HEK293 (cell line): ENCODE results near the gene AGAP1.

Experiments used
- CTCF ChIA-PET: fragments of 350-600 bp; formaldehyde crosslinking; extraction: SDS; loops from one replicate; lab custom pipeline; 2021; ENCODE audit warnings: antibody characterized with exemption; lab: Yijun Ruan, JAX
- POLR2A ChIA-PET: fragments of 300-600 bp; formaldehyde crosslinking; extraction: SDS; loops from one replicate; lab custom pipeline; 2020; ENCODE audit warnings: antibody characterized with exemption, inconsistent platforms; lab: Yijun Ruan, JAX
- H3K27ac ChIP-seq: fragments of 200-500 bp; sonication (Bioruptor generic); 2 replicates; pipeline ENCODE4 v1.5.1; 2014; ENCODE audit warnings: low read depth, low read length, control low read depth, inconsistent platforms; ENCODE audit errors: extremely low read depth
- H3K36me3 ChIP-seq, 2 experiments: fragments of 200-500 bp in 1 of 2; sonication (Bioruptor generic) in 1 of 2; 1 replicate in 1 of 2; 2 replicates in 1 of 2; pipeline ENCODE4 v1.5.1; 2014 to 2017; ENCODE audit warnings: inconsistent platforms in 2 of 2, low read length in 2 of 2; ENCODE audit not compliant: control insufficient read depth in 2 of 2, insufficient read depth in 1 of 2
- H3K4me1 ChIP-seq: fragments of 200-500 bp; sonication (Bioruptor generic); 2 replicates; pipeline ENCODE4 v1.5.1; 2014; ENCODE audit warnings: mild to moderate bottlenecking, low read length, inconsistent platforms; ENCODE audit not compliant: control insufficient read depth, insufficient read depth
- H3K4me3 ChIP-seq: 2 replicates; pipeline ENCODE4 v1.5.1; 2011; ENCODE audit warnings: low read depth, mild to moderate bottlenecking, control low read depth, low read length, moderate library complexity
- H3K9me3 ChIP-seq: fragments of 200-500 bp; sonication (Bioruptor generic); 2 replicates; pipeline ENCODE4 v1.5.1; 2014; ENCODE audit warnings: low read depth, low read length, inconsistent platforms; ENCODE audit not compliant: control insufficient read depth, insufficient read depth
- MZF1 ChIP-seq: fragments of 450-650 bp; formaldehyde crosslinking; IDR thresholded peaks from 2 replicates; pipeline ENCODE4 v1.5.1; 2017; ENCODE audit warnings: missing biosample characterization, missing genetic modification characterization, borderline replicate concordance
- SALL2 ChIP-seq: fragments of 450-650 bp; formaldehyde crosslinking; IDR thresholded peaks from 2 replicates; pipeline ENCODE4 v1.5.0; 2017; ENCODE audit warnings: missing biosample characterization, mild to moderate bottlenecking, missing genetic modification characterization, borderline replicate concordance
- SCRT2 ChIP-seq: fragments of 450-650 bp; formaldehyde crosslinking; IDR thresholded peaks from 2 replicates; pipeline ENCODE4 v1.5.1; 2016; ENCODE audit warnings: missing biosample characterization, missing genetic modification characterization
- ZBTB11 ChIP-seq: fragments of 450-650 bp; formaldehyde crosslinking; conservative IDR thresholded peaks from 2 replicates; pipeline ENCODE4 v1.5.1; 2016; ENCODE audit warnings: low read depth, missing biosample characterization, missing genetic modification characterization
- ZBTB21 ChIP-seq: fragments of 450-650 bp; formaldehyde crosslinking; IDR thresholded peaks from 2 replicates; pipeline ENCODE4 v1.5.1; 2017; ENCODE audit warnings: missing biosample characterization, missing genetic modification characterization
- ZNF138 ChIP-seq: fragments of 450-650 bp; formaldehyde crosslinking; IDR thresholded peaks from 2 replicates; pipeline ENCODE4 v1.5.1; 2016; ENCODE audit warnings: missing biosample characterization, missing genetic modification characterization, borderline replicate concordance
- ZNF140 ChIP-seq: fragments of 450-650 bp; formaldehyde crosslinking; IDR thresholded peaks from 2 replicates; pipeline ENCODE4 v1.5.1; 2016; ENCODE audit warnings: missing biosample characterization, missing genetic modification characterization
- ZNF146 ChIP-seq: fragments of 450-650 bp; formaldehyde crosslinking; IDR thresholded peaks from 2 replicates; pipeline ENCODE4 v1.5.1; 2016; ENCODE audit warnings: missing biosample characterization, missing genetic modification characterization
- ZNF157 ChIP-seq: fragments of 450-650 bp; formaldehyde crosslinking; IDR thresholded peaks from 2 replicates; pipeline ENCODE4 v1.5.1; 2016; ENCODE audit warnings: missing biosample characterization, missing genetic modification characterization
- ZNF19 ChIP-seq: fragments of 450-650 bp; formaldehyde crosslinking; IDR thresholded peaks from 2 replicates; pipeline ENCODE4; 2016; ENCODE audit warnings: missing biosample characterization, missing genetic modification characterization, low read depth
- ZNF2 ChIP-seq: fragments of 450-650 bp; formaldehyde crosslinking; IDR thresholded peaks from 2 replicates; pipeline ENCODE4 v1.5.1; 2016; ENCODE audit warnings: missing biosample characterization, missing genetic modification characterization
- ZNF48 ChIP-seq: fragments of 450-650 bp; formaldehyde crosslinking; IDR thresholded peaks from 2 replicates; pipeline ENCODE4 v1.5.1; 2016; ENCODE audit warnings: missing biosample characterization, missing genetic modification characterization
- ZNF521 ChIP-seq: fragments of 450-650 bp; formaldehyde crosslinking; IDR thresholded peaks from 2 replicates; pipeline ENCODE4 v1.5.1; 2017; ENCODE audit warnings: missing biosample characterization, mild to moderate bottlenecking, missing genetic modification characterization
- ZNF530 ChIP-seq: fragments of 450-650 bp; formaldehyde crosslinking; IDR thresholded peaks from 2 replicates; pipeline ENCODE4 v1.5.1; 2016; ENCODE audit warnings: low read depth, missing biosample characterization, missing genetic modification characterization
- ZNF843 ChIP-seq: fragments of 450-650 bp; formaldehyde crosslinking; IDR thresholded peaks from 2 replicates; pipeline ENCODE4 v1.5.1; 2016; ENCODE audit warnings: missing biosample characterization, missing genetic modification characterization
- ZSCAN23 ChIP-seq: fragments of 450-650 bp; formaldehyde crosslinking; IDR thresholded peaks from 2 replicates; pipeline ENCODE4 v1.5.1; 2016; ENCODE audit warnings: missing biosample characterization, missing genetic modification characterization
- TF ChIP-seq, protein P1 (sequence below): fragments of 450-650 bp; formaldehyde crosslinking; IDR thresholded peaks from 2 replicates; pipeline ENCODE4 v1.5.1; 2016; ENCODE audit warnings: missing biosample characterization, missing genetic modification characterization, low read depth

Gene AGAP1

DNA sequence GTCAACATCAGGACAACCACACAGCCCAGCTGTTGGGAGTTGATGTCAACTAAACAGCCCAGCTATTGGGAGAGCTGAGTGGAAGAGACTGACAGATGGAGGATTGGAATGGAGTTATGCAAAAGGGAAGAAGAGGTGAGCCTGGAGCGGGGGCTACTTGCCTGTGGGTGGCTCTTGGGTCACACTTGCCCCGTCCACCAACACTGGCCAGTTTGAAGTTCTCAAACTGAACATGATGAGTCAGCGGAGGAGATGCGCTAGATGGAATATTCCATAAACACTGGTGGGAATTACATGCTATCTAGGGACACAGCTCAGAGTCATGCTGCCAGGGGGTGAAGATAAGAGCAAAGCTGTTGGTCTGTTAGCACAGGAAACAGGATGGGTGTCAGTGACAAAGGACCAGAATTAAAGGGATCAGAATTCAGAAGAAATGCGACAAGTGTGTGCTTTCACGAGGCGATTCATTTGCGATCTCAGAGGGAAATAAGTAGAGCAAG is 33.2 kb upstream of the AGAP1 start:
- Histone ChIP-seq H3K4me1 (no peaks in the 10 kb centered on the region), H3K36me3 (no peaks in the 10 kb centered on the region)
- TF ChIP-seq SCRT2 (tag by site-specific recombination) (peak; percentile 22; the same call in 1 of the 2 replicates), ZBTB21 (no peak)
- TF ChIP-seq, all 188 proteins: peak for 1
- POLR2A ChIA-PET: no interaction called here
- no peak overlapping the region for H3K27ac ChIP-seq
- CTCF ChIA-PET: interaction anchor here (0.6 to 0.7 kb wide), 2 partner anchors 325 to 720 kb away, joined by 3 read pairs; no protein-coding TSS in a partner anchor
- no peak overlapping the region for H3K4me3 ChIP-seq
- H3K9me3 ChIP-seq: no peaks in the 10 kb centered on the region

- no peak for TF ChIP-seq ZNF843
- TF ChIP-seq, protein P1, sequence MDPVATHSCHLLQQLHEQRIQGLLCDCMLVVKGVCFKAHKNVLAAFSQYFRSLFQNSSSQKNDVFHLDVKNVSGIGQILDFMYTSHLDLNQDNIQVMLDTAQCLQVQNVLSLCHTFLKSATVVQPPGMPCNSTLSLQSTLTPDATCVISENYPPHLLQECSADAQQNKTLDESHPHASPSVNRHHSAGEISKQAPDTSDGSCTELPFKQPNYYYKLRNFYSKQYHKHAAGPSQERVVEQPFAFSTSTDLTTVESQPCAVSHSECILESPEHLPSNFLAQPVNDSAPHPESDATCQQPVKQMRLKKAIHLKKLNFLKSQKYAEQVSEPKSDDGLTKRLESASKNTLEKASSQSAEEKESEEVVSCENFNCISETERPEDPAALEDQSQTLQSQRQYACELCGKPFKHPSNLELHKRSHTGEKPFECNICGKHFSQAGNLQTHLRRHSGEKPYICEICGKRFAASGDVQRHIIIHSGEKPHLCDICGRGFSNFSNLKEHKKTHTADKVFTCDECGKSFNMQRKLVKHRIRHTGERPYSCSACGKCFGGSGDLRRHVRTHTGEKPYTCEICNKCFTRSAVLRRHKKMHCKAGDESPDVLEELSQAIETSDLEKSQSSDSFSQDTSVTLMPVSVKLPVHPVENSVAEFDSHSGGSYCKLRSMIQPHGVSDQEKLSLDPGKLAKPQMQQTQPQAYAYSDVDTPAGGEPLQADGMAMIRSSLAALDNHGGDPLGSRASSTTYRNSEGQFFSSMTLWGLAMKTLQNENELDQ (tag by site-specific recombination): no peak
- TF ChIP-seq ZNF521 (tag by site-specific recombination): no peak
- no peak for TF ChIP-seq ZNF19 (tag by site-specific recombination)
- TF ChIP-seq ZNF530 (tag by site-specific recombination): no peak
- TF ChIP-seq ZNF146: no peak
- TF ChIP-seq SALL2 (tag by site-specific recombination): no peak
- no peak for TF ChIP-seq ZNF157 (tag by site-specific recombination)
- TF ChIP-seq SCRT2 (tag by site-specific recombination): no peak
- TF ChIP-seq ZNF138 (tag by site-specific recombination): no peak
- no peak for TF ChIP-seq ZNF140 (tag by site-specific recombination)
- no peak for TF ChIP-seq ZSCAN23 (tag by site-specific recombination)
- no peak for TF ChIP-seq MZF1 (tag by site-specific recombination)
- Histone ChIP-seq H3K4me3 (no peak overlapping the region), H3K4me1 (no peaks in the 10 kb centered on the region), H3K9me3 (no peaks in the 10 kb centered on the region), H3K36me3 (no peaks in the 10 kb centered on the region), H3K27ac (no peak overlapping the region)
- ChIA-PET POLR2A (no interaction called here), CTCF (interaction anchor here (0.6 to 0.7 kb wide), 2 partner anchors 122 to 1607 kb away, joined by 3 to 4 read pairs; no protein-coding TSS in a partner anchor)
Measured at GRCh38 chr2:235461763-235462414, 32.0 kb upstream of the AGAP1 start.

DNA sequence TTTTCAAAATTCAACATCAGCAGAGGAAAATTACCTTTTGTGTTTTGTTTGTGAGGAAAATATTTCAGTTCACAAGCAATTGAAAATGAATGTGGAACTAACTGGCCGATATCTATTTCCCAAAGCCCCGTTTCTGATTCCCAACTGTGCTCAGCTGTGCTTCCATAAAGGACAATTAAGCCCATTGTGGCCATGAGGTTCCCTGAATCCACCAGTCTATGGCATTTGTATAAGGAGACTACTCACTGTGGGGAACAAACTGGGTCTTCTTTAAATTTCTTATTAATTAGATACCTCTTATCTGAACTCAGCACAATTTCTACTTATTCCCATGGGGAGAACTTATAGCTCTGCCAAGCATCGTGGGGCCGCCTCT is 31.4 kb upstream of the AGAP1 start:
- H3K27ac ChIP-seq: no peak overlapping the region
- CTCF ChIA-PET: interaction anchor here (0.6 to 0.7 kb wide), 2 partner anchors 121 to 1607 kb away, joined by 3 to 4 read pairs; no protein-coding TSS in a partner anchor
- TF ChIP-seq ZBTB11: no peak
- no peak for TF ChIP-seq ZNF2 (tag by site-specific recombination)
- no peak for TF ChIP-seq ZNF48 (tag by site-specific recombination)
- no peaks in the 10 kb centered on the region for H3K36me3 ChIP-seq
- H3K9me3 ChIP-seq: no peaks in the 10 kb centered on the region
- H3K4me3 ChIP-seq: no peak overlapping the region
- no peaks in the 10 kb centered on the region for H3K4me1 ChIP-seq
- POLR2A ChIA-PET: no interaction called here
